IPS-15b (cell line): ENCODE results near the gene NCKAP5.

Experiments used
- H3K27me3 ChIP-seq: one replicate; pipeline ENCODE4 v1.6.1; 2013; ENCODE audit warnings: low read length; ENCODE audit not compliant: control insufficient read depth, insufficient read depth
- H3K36me3 ChIP-seq: one replicate; pipeline ENCODE4 v1.6.1; 2013; ENCODE audit warnings: low read length; ENCODE audit not compliant: control insufficient read depth, insufficient read depth
- H3K4me1 ChIP-seq: one replicate; pipeline ENCODE4 v1.6.1; 2013; ENCODE audit warnings: mild to moderate bottlenecking, low read length; ENCODE audit not compliant: control insufficient read depth, insufficient read depth
- H3K4me3 ChIP-seq: one replicate; pipeline ENCODE4 v1.5.1; 2013; ENCODE audit warnings: low read depth, low read length
- H3K9ac ChIP-seq: one replicate; pipeline ENCODE4 v1.6.1; 2013; ENCODE audit warnings: low read depth, mild to moderate bottlenecking, low read length
- H3K9me3 ChIP-seq: one replicate; pipeline ENCODE4 v1.6.1; 2013; ENCODE audit warnings: mild to moderate bottlenecking, low read length; ENCODE audit not compliant: control insufficient read depth, insufficient read depth

The NCKAP5 gene

GRCh38 chr2:133109772-133110171 is 458.5 kb downstream of the NCKAP5 start:
- Histone ChIP-seq H3K27me3 (no peaks in the 10 kb centered on the region), H3K9me3 (no peaks in the 10 kb centered on the region), H3K4me3 (no peak overlapping the region), H3K4me1 (no peaks in the 10 kb centered on the region), H3K36me3 (no peaks in the 10 kb centered on the region), H3K9ac (no peak overlapping the region)

- Histone ChIP-seq H3K9ac (no peak overlapping the region), H3K9me3 (no peaks in the 10 kb centered on the region), H3K4me3 (no peak overlapping the region), H3K36me3 (no peaks in the 10 kb centered on the region), H3K27me3 (no peaks in the 10 kb centered on the region), H3K4me1 (no peaks in the 10 kb centered on the region)
Measured at GRCh38 chr2:133107058-133107815, 461.0 kb downstream of the NCKAP5 start.

GRCh38 chr2:133104871-133105270 is 463.4 kb downstream of the NCKAP5 start:
- Histone ChIP-seq H3K9ac (no peak overlapping the region), H3K36me3 (no peaks in the 10 kb centered on the region)

GRCh38 chr2:133098787-133099186 is 469.5 kb downstream of the NCKAP5 start:
- no peaks in the 10 kb centered on the region for H3K27me3 ChIP-seq
- H3K4me3 ChIP-seq: no peak overlapping the region
- H3K9ac ChIP-seq: no peak overlapping the region
- H3K9me3 ChIP-seq: no peaks in the 10 kb centered on the region
- no peaks in the 10 kb centered on the region for H3K36me3 ChIP-seq
- no peaks in the 10 kb centered on the region for H3K4me1 ChIP-seq

More at GRCh38 chr2:133104871-133105270, 463.4 kb downstream of the NCKAP5 start:
- no peaks in the 10 kb centered on the region for H3K27me3 ChIP-seq
- H3K4me1 ChIP-seq: no peaks in the 10 kb centered on the region
- H3K9me3 ChIP-seq: no peaks in the 10 kb centered on the region
- no peak overlapping the region for H3K4me3 ChIP-seq

GRCh38 chr2:133097666-133098065 is 470.6 kb downstream of the NCKAP5 start:
- Histone ChIP-seq H3K27me3 (no peaks in the 10 kb centered on the region), H3K36me3 (no peaks in the 10 kb centered on the region), H3K9ac (no peak overlapping the region), H3K4me3 (no peak overlapping the region), H3K9me3 (no peaks in the 10 kb centered on the region), H3K4me1 (no peaks in the 10 kb centered on the region)

GRCh38 chr2:133092571-133092970 is 475.7 kb downstream of the NCKAP5 start:
- Histone ChIP-seq H3K9ac (no peak overlapping the region), H3K27me3 (no peaks in the 10 kb centered on the region), H3K9me3 (no peaks in the 10 kb centered on the region), H3K36me3 (no peaks in the 10 kb centered on the region), H3K4me3 (no peak overlapping the region), H3K4me1 (no peaks in the 10 kb centered on the region)

- H3K27me3 ChIP-seq: no peaks in the 10 kb centered on the region
- no peaks in the 10 kb centered on the region for H3K4me1 ChIP-seq
- H3K9me3 ChIP-seq: no peaks in the 10 kb centered on the region
- no peaks in the 10 kb centered on the region for H3K36me3 ChIP-seq
- H3K9ac ChIP-seq: no peak overlapping the region
- no peak overlapping the region for H3K4me3 ChIP-seq
Measured at GRCh38 chr2:133090358-133090757, 477.9 kb downstream of the NCKAP5 start.

- Histone ChIP-seq H3K9me3 (no peaks in the 10 kb centered on the region), H3K27me3 (no peaks in the 10 kb centered on the region), H3K4me3 (no peak overlapping the region), H3K36me3 (no peaks in the 10 kb centered on the region), H3K4me1 (no peaks in the 10 kb centered on the region), H3K9ac (no peak overlapping the region)
Measured at GRCh38 chr2:133086176-133086575, 482.1 kb downstream of the NCKAP5 start.

GRCh38 chr2:133085646-133086045 is 482.6 kb downstream of the NCKAP5 start:
- Histone ChIP-seq H3K4me1 (no peaks in the 10 kb centered on the region), H3K36me3 (no peaks in the 10 kb centered on the region), H3K9ac (no peak overlapping the region), H3K4me3 (no peak overlapping the region), H3K9me3 (no peaks in the 10 kb centered on the region), H3K27me3 (no peaks in the 10 kb centered on the region)

- Histone ChIP-seq H3K9ac (no peak overlapping the region), H3K9me3 (no peaks in the 10 kb centered on the region), H3K36me3 (no peaks in the 10 kb centered on the region)
Measured at GRCh38 chr2:133082034-133082433, 486.2 kb downstream of the NCKAP5 start.

GRCh38 chr2:133080822-133081221 is 487.4 kb downstream of the NCKAP5 start:
- no peaks in the 10 kb centered on the region for H3K4me1 ChIP-seq
- H3K36me3 ChIP-seq: no peaks in the 10 kb centered on the region
- no peaks in the 10 kb centered on the region for H3K9me3 ChIP-seq
- no peak overlapping the region for H3K4me3 ChIP-seq
- H3K27me3 ChIP-seq: no peaks in the 10 kb centered on the region
- no peak overlapping the region for H3K9ac ChIP-seq

More at GRCh38 chr2:133082034-133082433, 486.2 kb downstream of the NCKAP5 start:
- H3K4me1 ChIP-seq: no peaks in the 10 kb centered on the region
- H3K4me3 ChIP-seq: no peak overlapping the region
- H3K27me3 ChIP-seq: no peaks in the 10 kb centered on the region

GRCh38 chr2:133078667-133079411 is 489.4 kb downstream of the NCKAP5 start:
- no peak overlapping the region for H3K4me3 ChIP-seq
- no peaks in the 10 kb centered on the region for H3K27me3 ChIP-seq
- H3K9ac ChIP-seq: no peak overlapping the region
- no peaks in the 10 kb centered on the region for H3K9me3 ChIP-seq
- no peaks in the 10 kb centered on the region for H3K4me1 ChIP-seq
- no peaks in the 10 kb centered on the region for H3K36me3 ChIP-seq
